ENCODE measurements around the gene UBE4B. TPM values are rescaled to one million over a fixed set of nuclear protein-coding genes. Genes with fewer than 3 reads are reported as not detected.

UBE4B gene
- total RNA-seq, 1 experiment from 2014 or later, result 54.7 TPM

GRCh38 chr1:10103193-10103592, 70.4 kb downstream of the UBE4B start:
- ChIA-PET CTCF (no interaction called here), POLR2A (interaction anchor here (0.6 kb wide), 1 partner anchor 83 kb away, joined by 3 read pairs; no protein-coding TSS in a partner anchor)
- Histone ChIP-seq H3K9me3 (ENCODE audit: control insufficient read depth, insufficient read depth, low read depth, low read length) (no peaks in the 10 kb centered on the region), H3K27ac (ENCODE audit: low read length) (no peak overlapping the region), H3K27me3 (ENCODE audit: control insufficient read depth, insufficient read depth, low read length) (no peaks in the 10 kb centered on the region), H3K4me1 (ENCODE audit: control insufficient read depth, insufficient read depth, low read length) (peaks cover 1% of the 10 kb centered on the region; the same call in 1 of the 2 replicates), H3K4me3 (ENCODE audit: low read depth in 2 of 2, low read length in 2 of 2) (no peak overlapping the region), H3K36me3 (ENCODE audit: control insufficient read depth, insufficient read depth, low read length) (peaks cover 20% of the 10 kb centered on the region)
- DNase-seq (ENCODE audit: low read depth, low spot score) (no peak), ATAC-seq (no peak)
- in situ Hi-C loops (cut with HindIII; ENCODE audit: low pct_unique_long_range_greater_than_20kb, low sequenced_read_pairs), result no loop called here
- TF ChIP-seq SIN3A (IDR thresholded peaks at IDR 0.05; ENCODE audit: borderline replicate concordance, insufficient read depth, low read depth, low read length) (no peak), CTCF (IDR thresholded peaks at IDR 0.05) (no peak), TCF7L2 (IDR thresholded peaks at IDR 0.05; ENCODE audit: low read depth, low read length) (no peak), REST (IDR thresholded peaks at IDR 0.05; ENCODE audit: insufficient read depth in 1 of 2, low read depth in 2 of 2, low read length in 1 of 2) (no peak), POLR2AphosphoS5 (IDR thresholded peaks at IDR 0.05; ENCODE audit: low read depth, low read length) (no peak)
- intact Hi-C loops (cut with micrococcal nuclease; ENCODE audit: unreplicated experiment), result no loop called here
- BruUV-seq (replicated peaks), result no TSS peak

GRCh38 chr1:10104834-10105233, 72.1 kb downstream of the UBE4B start:
- in situ Hi-C loops (cut with HindIII; ENCODE audit: low pct_unique_long_range_greater_than_20kb, low sequenced_read_pairs) (no loop called here), intact Hi-C loops (cut with micrococcal nuclease; ENCODE audit: unreplicated experiment) (no loop called here)
- BruUV-seq (replicated peaks), result no TSS peak
- no peaks in the 10 kb centered on the region for H3K9me3 ChIP-seq (ENCODE audit: control insufficient read depth, insufficient read depth, low read depth, low read length)
- no peak for ATAC-seq
- no peaks in the 10 kb centered on the region for H3K27me3 ChIP-seq (ENCODE audit: control insufficient read depth, insufficient read depth, low read length)
- peaks cover 21% of the 10 kb centered on the region for H3K36me3 ChIP-seq (ENCODE audit: control insufficient read depth, insufficient read depth, low read length)
- no peak overlapping the region for H3K27ac ChIP-seq (ENCODE audit: low read length)
- H3K4me1 ChIP-seq (ENCODE audit: control insufficient read depth, insufficient read depth, low read length), result peaks cover 7% of the 10 kb centered on the region; the same call in 1 of the 2 replicates
- no peak overlapping the region for H3K4me3 ChIP-seq (ENCODE audit: low read depth in 2 of 2, low read length in 2 of 2)
- no peak for DNase-seq (ENCODE audit: low read depth, low spot score)
- CTCF ChIA-PET, result no interaction called here
- POLR2A ChIA-PET, result no interaction called here
- TF ChIP-seq CTCF (IDR thresholded peaks at IDR 0.05) (no peak), REST (IDR thresholded peaks at IDR 0.05; ENCODE audit: insufficient read depth in 1 of 2, low read depth in 2 of 2, low read length in 1 of 2) (no peak), TCF7L2 (IDR thresholded peaks at IDR 0.05; ENCODE audit: low read depth, low read length) (no peak), SIN3A (IDR thresholded peaks at IDR 0.05; ENCODE audit: borderline replicate concordance, insufficient read depth, low read depth, low read length) (no peak), POLR2AphosphoS5 (IDR thresholded peaks at IDR 0.05; ENCODE audit: low read depth, low read length) (no peak)
